Adrenal gland (tissue), 5 donors: ENCODE results near the gene RUBCN.
"Not testable (repeated sequence)": the region's sequence is repeated elsewhere in the genome, so short reads cannot be mapped to it uniquely, and the experiment has no call there.

ENCODE experiments used
- CTCF ChIP-seq, 6 experiments: fragments of 450-650 bp in 4 of 6; fragments of 200-600 bp in 2 of 6; sonication (generic) in 1 of 6; IDR thresholded peaks; 1 replicate in 5 of 6; 2 replicates in 1 of 6; pipeline versions ENCODE4 v1.5.1 to v1.8.0; 2016 to 2021; ENCODE audit warnings: antibody characterized with exemption in 6 of 6, mild to moderate bottlenecking in 2 of 6, moderate library complexity in 1 of 6
- POLR2A ChIP-seq, 2 donors: fragments of 450-650 bp; IDR thresholded peaks; one replicate each; pipeline ENCODE4 v1.6.1; 2017; ENCODE audit warnings: antibody characterized with exemption in 2 of 2, mild to moderate bottlenecking in 2 of 2, moderate library complexity in 1 of 2
- donor health status: DM: no; HTN: no; CAD: no.

DNA sequence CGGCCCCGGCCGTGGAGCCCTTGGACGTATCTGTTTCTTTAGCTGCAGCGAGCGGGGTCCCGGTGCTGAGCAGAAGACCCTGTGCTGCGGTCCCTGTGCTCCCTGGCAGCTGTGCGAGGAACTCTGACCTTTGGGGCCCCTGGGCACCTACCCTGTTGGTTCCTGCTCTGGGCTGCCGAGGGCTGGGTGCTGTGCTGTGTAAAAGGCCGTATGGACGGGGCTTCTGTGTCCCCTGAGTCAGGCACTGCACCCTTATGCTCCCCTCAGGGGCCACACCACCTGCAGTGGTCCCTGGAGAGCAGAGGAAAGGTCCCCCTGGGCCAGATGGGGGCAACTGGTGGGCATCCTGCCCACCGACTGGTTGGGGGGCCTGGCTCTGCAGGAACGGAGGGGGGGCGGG, 71.2 kb downstream of the RUBCN start:
- not testable (repeated sequence) for TF ChIP-seq CTCF, POLR2A (IDR thresholded peaks at IDR 0.05)
